Liver (tissue), 9 donors: ENCODE data around the gene C11orf68. TPM values are rescaled to one million over a fixed set of nuclear protein-coding genes. Genes with fewer than 3 reads are reported as not detected.

Source experiments
- DNase-seq: peaks from one replicate; pipeline ENCODE4 v3.0.0-alpha.2; 2017; ENCODE audit warnings: low spot score
- H3K27ac ChIP-seq, 2 donors: one replicate each; pipeline ENCODE4 v1.7.0; 2013; ENCODE audit warnings: inconsistent platforms in 2 of 2, low read length in 2 of 2, control low read depth in 1 of 2, low read depth in 1 of 2, mild to moderate bottlenecking in 1 of 2
- H3K27me3 ChIP-seq, 4 donors: one replicate each; pipeline versions ENCODE4 v1.6.1 to v1.7.0; 2013; ENCODE audit warnings: low read length in 3 of 4, inconsistent platforms in 1 of 4, mild to moderate bottlenecking in 1 of 4, moderate library complexity in 1 of 4; ENCODE audit not compliant: control insufficient read depth in 4 of 4, insufficient read depth in 4 of 4
- H3K36me3 ChIP-seq, 4 donors: one replicate each; pipeline versions ENCODE4 v1.6.1 to v1.7.0; 2013; ENCODE audit warnings: low read length in 3 of 4, mild to moderate bottlenecking in 3 of 4, low read depth in 1 of 4, moderate library complexity in 1 of 4; ENCODE audit not compliant: control insufficient read depth in 4 of 4, insufficient read depth in 3 of 4
- H3K4me1 ChIP-seq, 4 donors: one replicate each; pipeline versions ENCODE4 v1.6.1 to v1.7.0; 2013; ENCODE audit warnings: low read length in 3 of 4, mild to moderate bottlenecking in 3 of 4, moderate library complexity in 1 of 4; ENCODE audit not compliant: control insufficient read depth in 4 of 4, insufficient read depth in 4 of 4
- H3K4me3 ChIP-seq, 3 donors: one replicate each; pipeline versions ENCODE4 v1.6.1 to v1.7.0; 2013; ENCODE audit warnings: low read length in 3 of 3, control low read depth in 1 of 3, low read depth in 1 of 3, mild to moderate bottlenecking in 1 of 3
- H3K9ac ChIP-seq, 2 donors: one replicate each; pipeline ENCODE4 v1.7.0; 2013; ENCODE audit warnings: low read length in 2 of 2, mild to moderate bottlenecking in 2 of 2, moderate library complexity in 2 of 2, control low read depth in 1 of 2, low read depth in 1 of 2
- H3K9me3 ChIP-seq, 4 donors: one replicate each; pipeline versions ENCODE4 v1.6.1 to v1.7.0; 2013; ENCODE audit warnings: low read length in 3 of 4; ENCODE audit not compliant: control insufficient read depth in 4 of 4
- ATF3 ChIP-seq: IDR thresholded peaks from 2 replicates; pipeline ENCODE4 v1.6.1; 2016; ENCODE audit warnings: antibody characterized with exemption
- EGR1 ChIP-seq, 2 donors: IDR thresholded peaks; 2 replicates each; pipeline ENCODE4 v1.6.1; 2016 to 2018; ENCODE audit warnings: antibody characterized with exemption in 2 of 2, low read depth in 2 of 2
- FOXA1 ChIP-seq: IDR thresholded peaks from 2 replicates; pipeline ENCODE4 v1.6.1; 2016; ENCODE audit warnings: antibody characterized with exemption
- FOXA2 ChIP-seq: IDR thresholded peaks from 2 replicates; pipeline ENCODE4 v1.6.1; 2016; ENCODE audit warnings: antibody characterized with exemption
- GABPA ChIP-seq, 2 donors: IDR thresholded peaks in 1 of 2; conservative IDR thresholded peaks in 1 of 2; 2 replicates each; pipeline ENCODE4 v1.6.1; 2016; ENCODE audit warnings: antibody characterized with exemption in 2 of 2, mild to moderate bottlenecking in 1 of 2, moderate library complexity in 1 of 2
- HNF4A ChIP-seq, 2 donors: conservative IDR thresholded peaks; 2 replicates each; pipeline ENCODE4 v1.6.1; 2016; ENCODE audit warnings: antibody characterized with exemption in 2 of 2, mild to moderate bottlenecking in 2 of 2
- HNF4G ChIP-seq: IDR thresholded peaks from 2 replicates; pipeline ENCODE4 v1.6.1; 2016; ENCODE audit warnings: antibody characterized with exemption
- JUND ChIP-seq, 2 donors: IDR thresholded peaks; 2 replicates each; pipeline ENCODE4 v1.6.1; 2016; ENCODE audit warnings: antibody characterized with exemption in 2 of 2
- MAX ChIP-seq: IDR thresholded peaks from 2 replicates; pipeline ENCODE4 v1.6.1; 2016; ENCODE audit warnings: antibody characterized with exemption
- NR2F2 ChIP-seq: IDR thresholded peaks from 2 replicates; pipeline ENCODE4 v1.6.1; 2016; ENCODE audit warnings: antibody characterized with exemption
- RAD21 ChIP-seq, 2 donors: IDR thresholded peaks; 2 replicates each; pipeline ENCODE4 v1.6.1; 2016; ENCODE audit warnings: antibody characterized with exemption in 2 of 2, mild to moderate bottlenecking in 2 of 2
- REST ChIP-seq: IDR thresholded peaks from 2 replicates; pipeline ENCODE4 v1.6.1; 2016; ENCODE audit warnings: antibody characterized with exemption, mild to moderate bottlenecking
- RXRA ChIP-seq, 2 donors: IDR thresholded peaks; 2 replicates each; pipeline ENCODE4 v1.6.1; 2017 to 2018; ENCODE audit warnings: antibody characterized with exemption in 2 of 2, mild to moderate bottlenecking in 1 of 2
- SP1 ChIP-seq: IDR thresholded peaks from 2 replicates; pipeline ENCODE4 v1.6.1; 2018; ENCODE audit warnings: antibody characterized with exemption, mild to moderate bottlenecking
- TAF1 ChIP-seq: conservative IDR thresholded peaks from 2 replicates; pipeline ENCODE4 v1.6.1; 2016; ENCODE audit warnings: antibody characterized with exemption, mild to moderate bottlenecking
- YY1 ChIP-seq: IDR thresholded peaks from 2 replicates; pipeline ENCODE4 v1.6.1; 2016; ENCODE audit warnings: antibody characterized with exemption, mild to moderate bottlenecking
- WGBS: extraction: QIAGEN DNeasy Blood & Tissue Kit; methylation state at CpG from one replicate; pipeline ENCODE4 v1.1.7; 2013; 5-methylcytosine and 5-hydroxymethylcytosine counted together
- polyA plus RNA-seq, 2 donors: library from polyadenylated mRNA; stranded (reverse) in 1 of 2; unstranded in 1 of 2; fragments of 200-250 nt in 1 of 2; fragments of >200 nt in 1 of 2; fragmentation: Nextera tagmentation in 1 of 2; extraction: Ambion mirVana in 1 of 2; gene quantifications; one replicate each; pipeline versions ENCODE4 v1.2.1 to v1.2.3, GENCODE V29; 2013 to 2015
- total RNA-seq, 2 donors: library from RNA; depleted of rRNA; stranded (reverse); fragments of >200 nt; gene quantifications; one replicate each; pipeline ENCODE4 v1.2.3, GENCODE V29; 2014
- donor health status: healthy.
- donor health status: healthy.
- donor health status: healthy.
- donor health status: healthy.
- donor health status: healthy.

The C11orf68 gene
- total and polyA plus RNA-seq, 4 donors, result 4.4 to 15.4 (median 11.2) TPM

- TF ChIP-seq GABPA (IDR thresholded peaks at IDR 0.05 in 1 of 2, conservative IDR thresholded peaks at IDR 0.05 in 1 of 2) (no peak), JUND (IDR thresholded peaks at IDR 0.05) (no peak)
Observed at GRCh38 chr11:65927904-65928397, 9.1 kb upstream of the C11orf68 start (continued).

GRCh38 chr11:65925397-65925796 is 6.5 kb upstream of the C11orf68 start:
- 60% methylated on average over 2 of the region's 2 CpGs for WGBS
- Histone ChIP-seq H3K27ac (no peak overlapping the region), H3K4me1 (peaks cover 3 to 8% (median 4%) of the 10 kb centered on the region in 4 donors), H3K4me3 (no peak overlapping the region), H3K36me3 (peaks cover 0 to 9% (median 4%) of the 10 kb centered on the region in 4 donors), H3K9me3 (no peaks in the 10 kb centered on the region), H3K27me3 (no peaks in the 10 kb centered on the region), H3K9ac (no peak overlapping the region)
- TF ChIP-seq REST (no peak), ATF3 (no peak), YY1 (no peak), HNF4G (no peak), SP1 (no peak), TAF1 (no peak), NR2F2 (no peak), EGR1 (IDR thresholded peaks at IDR 0.05; ENCODE audit: low read depth in 2 of 2) (no peak), MAX (no peak)
- no peak for DNase-seq

GRCh38 chr11:65922565-65922964 is 3.7 kb upstream of the C11orf68 start:
- 83% methylated on average over 3 of the region's 3 CpGs for WGBS
- Histone ChIP-seq H3K4me3 (no peak overlapping the region), H3K36me3 (peaks cover 0 to 9% (median 4%) of the 10 kb centered on the region in 4 donors), H3K27me3 (no peaks in the 10 kb centered on the region), H3K4me1 (peaks cover 7 to 21% (median 16%) of the 10 kb centered on the region in 4 donors), H3K27ac (no peak overlapping the region), H3K9ac (no peak overlapping the region), H3K9me3 (no peaks in the 10 kb centered on the region)
- TF ChIP-seq RAD21 (IDR thresholded peaks at IDR 0.05), result no peak
- DNase-seq, result no peak

GRCh38 chr11:65921876-65922275 is 3.0 kb upstream of the C11orf68 start:
- Histone ChIP-seq H3K27me3 (no peaks in the 10 kb centered on the region), H3K4me1 (peaks cover 7 to 28% (median 20%) of the 10 kb centered on the region in 4 donors), H3K27ac (no peak overlapping the region), H3K9me3 (no peaks in the 10 kb centered on the region), H3K36me3 (peaks cover 0 to 9% (median 4%) of the 10 kb centered on the region in 4 donors), H3K9ac (no peak overlapping the region), H3K4me3 (no peak overlapping the region)
- WGBS, result 96% methylated on average over 10 of the region's 10 CpGs
- DNase-seq, result no peak
- TF ChIP-seq RXRA (IDR thresholded peaks at IDR 0.05) (no peak), ATF3 (no peak), JUND (IDR thresholded peaks at IDR 0.05) (no peak), GABPA (IDR thresholded peaks at IDR 0.05 in 1 of 2, conservative IDR thresholded peaks at IDR 0.05 in 1 of 2) (no peak), TAF1 (no peak), NR2F2 (no peak), SP1 (no peak), YY1 (no peak), FOXA1 (no peak), FOXA2 (no peak), HNF4A (conservative IDR thresholded peaks at IDR 0.05) (no peak), REST (no peak), MAX (no peak)
